Fibroblast of mammary gland (primary cell): ENCODE results near the gene MRPL53.

Source experiments
- DNase-seq: peaks from one replicate; pipeline ENCODE4 v3.0.0-alpha.2; 2010; ENCODE audit warnings: low read depth
- H3K4me3 ChIP-seq: 2 replicates; pipeline ENCODE4 v1.5.1; 2011; ENCODE audit warnings: low read depth, mild to moderate bottlenecking, low read length, moderate library complexity; ENCODE audit not compliant: control insufficient read depth
- TF ChIP-seq, protein P1 (sequence below): conservative IDR thresholded peaks from 2 replicates; pipeline ENCODE4 v1.5.1; 2011; ENCODE audit warnings: low read depth, low read length, inconsistent platforms; ENCODE audit not compliant: control insufficient read depth, insufficient read depth

Gene MRPL53

DNA sequence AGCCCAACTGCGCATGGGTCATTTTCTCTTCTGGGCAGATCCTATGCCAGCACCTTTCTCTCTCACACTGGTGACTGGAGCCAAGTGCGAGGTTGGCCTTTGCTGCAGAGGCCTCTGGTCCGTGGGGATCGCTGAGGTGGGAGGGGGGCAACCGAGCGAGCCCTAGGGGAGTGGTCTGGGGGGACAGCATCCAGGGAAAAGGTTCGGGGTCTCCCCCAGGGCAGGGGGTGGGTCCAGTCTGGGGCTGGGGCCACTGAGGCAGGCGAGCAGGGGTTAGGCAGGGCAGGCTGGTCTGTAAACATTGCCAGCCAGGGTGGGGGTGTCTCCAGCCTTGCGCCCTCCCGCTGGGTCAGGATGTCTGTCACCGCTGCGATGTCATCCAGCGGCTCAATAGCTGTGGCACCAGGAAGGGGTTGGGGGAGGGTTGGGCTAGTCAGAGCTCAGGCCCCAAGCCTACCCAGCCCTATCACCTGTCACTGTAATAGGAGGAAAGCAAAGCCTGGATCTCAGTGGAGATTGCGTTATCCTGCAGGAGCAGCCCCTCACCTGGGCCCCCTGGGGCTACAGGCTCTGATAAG, 46.2 kb downstream of the MRPL53 start:
- no peak for DNase-seq
- no peak overlapping the region for H3K4me3 ChIP-seq
- TF ChIP-seq, protein P1, sequence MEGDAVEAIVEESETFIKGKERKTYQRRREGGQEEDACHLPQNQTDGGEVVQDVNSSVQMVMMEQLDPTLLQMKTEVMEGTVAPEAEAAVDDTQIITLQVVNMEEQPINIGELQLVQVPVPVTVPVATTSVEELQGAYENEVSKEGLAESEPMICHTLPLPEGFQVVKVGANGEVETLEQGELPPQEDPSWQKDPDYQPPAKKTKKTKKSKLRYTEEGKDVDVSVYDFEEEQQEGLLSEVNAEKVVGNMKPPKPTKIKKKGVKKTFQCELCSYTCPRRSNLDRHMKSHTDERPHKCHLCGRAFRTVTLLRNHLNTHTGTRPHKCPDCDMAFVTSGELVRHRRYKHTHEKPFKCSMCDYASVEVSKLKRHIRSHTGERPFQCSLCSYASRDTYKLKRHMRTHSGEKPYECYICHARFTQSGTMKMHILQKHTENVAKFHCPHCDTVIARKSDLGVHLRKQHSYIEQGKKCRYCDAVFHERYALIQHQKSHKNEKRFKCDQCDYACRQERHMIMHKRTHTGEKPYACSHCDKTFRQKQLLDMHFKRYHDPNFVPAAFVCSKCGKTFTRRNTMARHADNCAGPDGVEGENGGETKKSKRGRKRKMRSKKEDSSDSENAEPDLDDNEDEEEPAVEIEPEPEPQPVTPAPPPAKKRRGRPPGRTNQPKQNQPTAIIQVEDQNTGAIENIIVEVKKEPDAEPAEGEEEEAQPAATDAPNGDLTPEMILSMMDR: no peak

DNA sequence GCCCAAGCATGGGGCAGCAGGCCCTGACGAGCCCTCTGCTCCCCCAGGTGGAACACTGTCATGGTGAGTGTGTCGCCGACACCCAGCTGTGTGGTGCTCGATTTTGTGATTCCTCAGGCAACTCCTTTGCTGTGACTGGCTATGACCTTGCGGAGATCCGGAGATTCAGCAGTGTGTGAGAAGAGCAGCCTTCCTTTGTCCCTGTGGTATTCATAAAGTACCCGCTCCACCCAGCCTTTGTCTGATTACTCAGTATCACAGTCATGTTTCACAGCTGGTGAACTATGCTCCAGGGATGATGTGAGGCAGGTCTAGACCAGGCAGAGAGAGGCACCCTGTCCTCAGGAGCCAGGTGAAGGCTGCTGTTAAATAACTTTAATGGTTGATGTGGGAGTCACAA, 47.0 kb downstream of the MRPL53 start:
- no peak overlapping the region for H3K4me3 ChIP-seq
- TF ChIP-seq, protein P1: no peak
- no peak for DNase-seq

DNA sequence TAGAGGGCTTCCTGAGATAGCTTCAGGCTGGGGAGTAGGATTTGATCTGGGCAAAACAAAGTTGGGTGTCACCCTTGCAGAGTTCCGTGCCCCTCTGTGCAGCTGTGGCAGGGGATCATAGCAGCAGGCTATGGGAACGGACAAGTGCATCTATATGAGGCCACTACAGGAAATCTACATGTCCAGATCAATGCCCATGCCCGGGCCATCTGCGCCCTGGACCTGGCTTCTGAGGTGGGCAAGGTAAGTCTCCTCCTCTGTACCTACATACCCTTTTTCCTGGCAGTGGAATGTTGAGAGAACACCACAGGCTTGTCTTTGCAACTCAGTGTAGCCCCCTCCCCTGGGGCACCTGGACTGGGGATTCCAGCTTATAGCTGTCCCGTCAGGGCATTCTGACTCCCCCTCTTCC, 47.5 kb downstream of the MRPL53 start:
- TF ChIP-seq, protein P1: no peak
- no peak overlapping the region for H3K4me3 ChIP-seq
- no peak for DNase-seq

DNA sequence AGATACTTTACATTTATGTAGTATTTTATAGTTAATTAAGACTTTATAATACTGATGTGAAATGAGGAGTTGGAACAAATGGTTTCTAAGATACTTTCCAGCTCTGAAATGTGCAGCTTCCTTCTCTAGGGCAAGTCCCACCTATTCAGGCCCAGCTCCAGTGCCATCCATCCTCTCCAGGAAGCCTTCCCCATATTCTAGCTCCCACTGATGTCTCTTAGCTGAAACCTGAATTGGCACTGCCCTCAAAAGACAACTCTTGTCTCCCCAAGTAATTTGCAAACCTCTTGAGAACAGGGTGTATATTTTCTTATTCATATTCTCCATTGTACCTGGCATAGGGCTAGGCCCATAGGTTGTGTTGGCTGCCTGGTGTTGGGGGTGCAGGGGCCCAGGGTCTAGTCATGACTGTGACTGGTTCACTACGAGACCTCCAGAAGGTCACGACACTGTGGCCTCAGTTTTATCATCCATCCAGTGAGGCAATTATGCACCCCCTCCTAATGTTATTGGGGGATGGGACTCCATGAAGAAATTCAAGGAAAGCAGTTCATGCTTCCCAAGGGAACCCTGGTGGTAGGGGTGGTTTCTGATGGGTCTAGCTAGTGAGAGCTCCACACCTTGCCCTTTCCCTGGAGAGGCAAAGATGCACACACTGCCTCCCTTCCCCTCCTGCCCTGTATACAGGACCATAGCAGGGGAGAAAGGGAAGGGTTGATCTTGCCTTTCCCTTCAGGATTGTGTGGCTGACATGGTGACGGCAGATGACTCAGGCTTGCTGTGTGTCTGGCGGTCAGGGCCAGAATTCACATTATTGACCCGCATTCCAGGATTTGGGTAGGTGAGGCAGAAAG, 48.1 kb downstream of the MRPL53 start:
- TF ChIP-seq, protein P1: no peak
- H3K4me3 ChIP-seq: no peak overlapping the region
- DNase-seq: no peak

DNA sequence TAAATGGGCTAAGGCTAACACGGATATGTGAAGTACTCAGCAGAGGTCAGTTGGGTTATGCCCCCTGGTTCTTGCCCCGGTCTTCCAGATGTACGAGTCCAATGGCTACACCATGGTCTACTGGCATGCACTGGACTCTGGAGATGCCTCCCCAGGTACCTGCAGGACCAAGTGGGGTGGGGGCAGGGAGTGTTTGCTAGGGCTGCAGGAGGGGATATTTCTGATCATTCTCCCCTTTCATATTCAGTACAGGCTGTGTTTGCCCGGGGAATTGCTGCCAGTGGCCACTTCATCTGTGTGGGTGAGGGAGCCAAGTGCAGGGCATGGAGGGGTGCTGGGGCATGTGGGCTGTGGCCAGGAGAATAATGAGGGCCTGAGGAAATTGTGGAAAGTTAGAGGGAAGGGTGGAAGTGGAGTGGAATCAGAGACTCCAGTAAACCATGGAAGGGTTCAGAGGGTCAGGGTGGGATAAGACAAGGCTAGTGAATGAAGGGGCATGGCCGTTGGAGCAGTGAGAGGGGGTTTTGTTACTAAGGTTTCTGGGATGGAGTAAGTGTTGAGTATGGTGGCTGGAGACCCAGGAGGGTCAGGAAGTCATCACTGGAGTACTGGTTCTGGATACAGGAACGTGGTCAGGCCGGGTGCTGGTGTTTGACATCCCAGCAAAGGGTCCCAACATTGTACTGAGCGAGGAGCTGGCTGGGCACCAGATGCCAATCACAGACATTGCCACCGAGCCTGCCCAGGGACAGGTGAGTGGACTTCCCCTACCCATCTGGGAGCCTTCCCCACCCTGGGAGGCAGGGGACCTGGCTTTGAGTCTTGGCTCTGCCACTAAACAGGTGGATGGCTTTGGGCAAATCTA, 49.0 kb downstream of the MRPL53 start:
- no peak for DNase-seq
- H3K4me3 ChIP-seq: no peak overlapping the region
- TF ChIP-seq, protein P1: no peak
